ENCODE results near the gene AGT. TPM values are rescaled to one million over a fixed set of nuclear protein-coding genes. Genes with fewer than 3 reads are reported as not detected.

AGT gene
- polyA plus RNA-seq, 5 donors: 0.40 to 5.8 (median 0.76) TPM

Other genes starting within 250 kb of the AGT start
- gene COG2, start 71.6 kb downstream of the AGT start, polyA plus RNA-seq (ENCODE audit: insufficient read depth in 1 of 5, insufficient read length in 5 of 5, low replicate concordance in 1 of 5): 10 to 100 TPM; 27.2 to 31.3 (median 29.4) TPM
- gene CAPN9, start 33.3 kb upstream of the AGT start, polyA plus RNA-seq (ENCODE audit: insufficient read depth in 1 of 5, insufficient read length in 5 of 5, low replicate concordance in 1 of 5): 1 to 10 TPM; 1.0 to 2.8 (median 1.1) TPM
- 10 to 100 TPM; 68.7 to 92.3 (median 80.9) TPM for gene C1orf198, start 154.4 kb upstream of the AGT start, polyA plus RNA-seq (ENCODE audit: insufficient read depth in 1 of 5, insufficient read length in 5 of 5, low replicate concordance in 1 of 5)

Data from right lung (tissue), 5 donors.